Measurements from ENCODE around the gene PRR16.

The PRR16 gene

DNA sequence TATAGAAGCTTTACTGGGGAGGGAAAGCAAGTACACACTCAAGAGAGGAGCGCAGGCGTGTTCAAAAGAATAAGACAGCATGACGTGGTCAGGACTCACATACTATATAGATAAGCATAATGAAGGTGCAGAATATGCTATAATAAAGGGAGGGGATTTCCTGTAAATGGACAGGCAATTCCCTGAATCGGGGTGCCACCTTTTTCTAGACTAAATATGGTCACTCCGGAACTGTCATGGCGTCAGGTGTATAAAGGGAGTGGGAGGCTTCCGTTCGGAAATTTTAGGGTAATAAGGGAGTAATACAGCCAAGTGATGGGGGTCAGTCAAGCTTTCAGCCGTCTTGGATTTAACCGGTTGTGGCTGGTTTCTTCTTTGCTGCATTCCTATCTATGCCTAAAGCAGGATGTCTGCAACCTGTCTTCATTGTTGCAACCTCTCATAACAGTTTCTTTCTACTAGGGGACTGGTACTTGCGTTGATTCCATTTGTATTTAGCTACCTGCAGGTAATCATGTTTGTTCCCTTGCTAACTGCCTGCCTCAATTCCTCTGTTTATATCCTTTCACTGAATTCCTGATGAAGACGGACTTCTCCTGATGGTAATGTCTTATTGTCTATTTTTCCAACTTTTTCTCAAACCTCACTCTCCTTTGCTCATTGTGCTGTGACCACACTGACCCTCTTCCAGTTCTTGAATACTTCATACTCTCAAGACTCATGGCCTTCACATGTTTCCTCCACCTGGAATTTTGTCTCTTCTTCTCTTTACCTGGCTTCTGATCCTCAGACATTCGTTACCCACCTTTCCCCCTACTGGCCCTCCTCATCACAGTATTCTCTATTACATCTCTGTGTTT is 48.9 kb downstream of the PRR16 start:
- DNase-seq (ENCODE audit: extremely low read depth in 1 of 2, low read depth in 1 of 2): no peak

DNA sequence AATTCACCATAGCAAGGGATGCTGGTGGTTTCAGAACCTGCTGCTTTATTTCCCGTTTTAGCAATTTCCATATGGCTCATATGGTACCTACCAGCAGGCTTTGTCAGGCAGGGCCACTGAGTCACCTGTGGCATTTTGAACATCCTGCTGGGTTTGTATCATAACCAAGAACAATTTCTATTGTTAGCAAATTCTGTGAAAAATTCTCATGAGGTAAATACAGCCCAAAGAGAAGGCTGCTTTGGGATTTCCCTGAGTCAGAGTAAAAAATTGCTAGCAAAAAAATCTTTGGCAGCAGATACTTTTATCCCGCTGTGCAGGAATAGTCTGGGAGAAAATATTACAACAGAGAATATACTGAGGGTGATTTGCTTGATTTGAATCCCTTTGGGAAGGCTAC is 52.7 kb downstream of the PRR16 start:
- DNase-seq (ENCODE audit: extremely low read depth in 1 of 2, low read depth in 1 of 2): no peak

DNA sequence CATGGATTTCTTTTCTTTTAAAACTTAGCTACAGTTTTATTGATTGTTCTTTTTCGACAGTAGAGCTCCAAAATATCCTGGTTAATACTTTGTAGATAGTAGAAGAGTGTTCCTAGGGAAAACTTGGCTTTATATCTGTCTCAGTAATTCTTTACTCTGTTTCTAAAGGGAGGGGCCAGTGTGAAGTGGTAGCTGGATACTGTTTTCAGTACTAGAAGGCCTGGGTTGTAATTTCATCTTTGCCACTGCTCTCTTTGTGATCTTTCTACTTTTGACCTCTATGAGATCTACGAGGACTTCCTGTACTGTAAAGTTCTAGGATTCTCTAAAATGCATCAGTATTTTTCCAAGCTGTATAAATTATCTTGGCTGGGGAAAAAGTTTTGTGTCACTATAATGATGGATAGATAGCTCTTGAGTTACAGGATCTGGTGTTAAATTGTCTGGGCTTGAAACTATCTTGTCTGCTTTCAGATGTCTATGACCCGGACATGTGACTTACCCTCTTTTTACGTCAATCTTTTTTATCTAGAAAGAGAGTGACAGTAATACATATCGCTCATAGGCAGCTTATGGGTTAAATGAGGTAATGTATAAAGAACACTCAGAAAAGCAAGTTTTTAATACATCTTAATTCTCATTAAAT is 53.6 kb downstream of the PRR16 start:
- no peak for DNase-seq (ENCODE audit: extremely low read depth in 1 of 2, low read depth in 1 of 2)

DNA sequence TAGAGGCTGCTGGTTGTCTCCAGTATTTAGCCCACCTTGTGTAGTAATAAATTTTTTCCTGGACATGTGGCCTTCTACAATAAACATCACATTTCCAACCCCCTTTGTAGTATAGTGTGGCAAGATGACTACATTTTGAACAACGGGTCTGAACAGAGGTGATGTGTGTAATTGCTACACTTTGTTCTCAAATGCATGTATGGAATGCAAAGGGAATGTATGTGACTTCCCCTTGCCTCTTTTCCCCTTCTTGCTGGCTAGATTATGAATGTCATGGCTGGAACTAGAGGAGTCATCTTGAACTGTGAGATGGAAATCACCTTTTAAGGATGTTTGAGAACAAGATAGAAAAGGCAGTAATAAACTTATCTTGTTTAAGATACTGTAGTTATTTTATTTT is 54.5 kb downstream of the PRR16 start:
- DNase-seq (ENCODE audit: extremely low read depth in 1 of 2, low read depth in 1 of 2): no peak

DNA sequence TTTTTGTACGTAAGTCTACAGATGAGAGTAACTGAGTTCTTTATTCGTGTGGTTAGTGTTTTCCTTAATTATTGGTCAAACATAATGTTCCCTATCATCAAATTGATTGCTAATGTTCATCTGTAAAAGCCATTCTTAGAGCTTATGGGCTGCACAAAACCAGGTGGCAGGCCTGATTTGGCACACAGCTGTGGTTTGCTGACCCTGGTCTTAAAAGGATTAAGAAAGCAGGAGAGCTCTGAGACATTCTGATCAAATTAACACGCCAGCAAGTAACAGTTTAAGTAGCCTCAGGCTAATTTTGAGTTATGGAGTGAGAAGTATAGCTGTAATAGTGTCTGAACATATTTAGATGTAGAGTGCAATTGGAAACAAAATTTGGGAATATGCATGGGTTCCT is 63.2 kb downstream of the PRR16 start:
- no peak for DNase-seq (ENCODE audit: extremely low read depth in 1 of 2, low read depth in 1 of 2)

DNA sequence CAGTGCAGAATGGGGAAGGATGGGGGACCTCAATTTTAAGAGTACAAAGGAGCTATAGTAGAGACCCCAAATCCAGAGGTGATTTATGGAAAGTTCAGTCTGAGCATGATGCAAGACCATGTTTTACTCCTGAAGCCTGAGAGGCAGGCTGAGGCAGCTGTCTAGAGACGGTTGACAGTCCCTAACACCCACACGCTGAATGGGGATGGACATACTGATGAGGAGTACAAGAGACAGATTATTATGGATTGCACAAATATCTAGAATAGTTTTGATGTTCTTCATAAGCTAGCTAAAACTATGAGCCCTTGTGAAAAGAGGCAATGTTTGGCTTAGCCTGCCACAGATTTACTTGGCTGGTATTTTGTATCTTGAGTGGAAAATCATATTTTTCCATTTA is 64.5 kb downstream of the PRR16 start:
- no peak for DNase-seq (ENCODE audit: extremely low read depth in 1 of 2, low read depth in 1 of 2)

DNA sequence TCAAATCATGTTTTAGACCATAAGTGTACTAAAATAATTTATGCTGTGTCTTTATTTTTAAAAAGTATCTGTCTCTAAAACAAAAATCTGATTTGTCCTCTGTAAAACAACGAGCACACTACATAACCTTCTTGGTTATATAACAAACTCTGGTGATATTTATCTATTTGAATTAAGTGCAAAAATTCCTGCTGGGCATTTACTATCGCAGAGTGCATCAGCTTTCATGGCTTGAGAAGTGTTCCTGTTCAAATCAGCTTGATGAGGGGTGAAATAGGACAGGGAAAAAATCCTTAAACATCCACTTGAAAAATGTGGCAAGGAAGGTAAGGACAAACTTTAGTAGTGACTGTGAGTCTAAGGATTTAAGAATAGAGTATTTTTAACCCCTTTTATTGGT is 65.3 kb downstream of the PRR16 start:
- no peak for DNase-seq (ENCODE audit: extremely low read depth in 1 of 2, low read depth in 1 of 2)

DNA sequence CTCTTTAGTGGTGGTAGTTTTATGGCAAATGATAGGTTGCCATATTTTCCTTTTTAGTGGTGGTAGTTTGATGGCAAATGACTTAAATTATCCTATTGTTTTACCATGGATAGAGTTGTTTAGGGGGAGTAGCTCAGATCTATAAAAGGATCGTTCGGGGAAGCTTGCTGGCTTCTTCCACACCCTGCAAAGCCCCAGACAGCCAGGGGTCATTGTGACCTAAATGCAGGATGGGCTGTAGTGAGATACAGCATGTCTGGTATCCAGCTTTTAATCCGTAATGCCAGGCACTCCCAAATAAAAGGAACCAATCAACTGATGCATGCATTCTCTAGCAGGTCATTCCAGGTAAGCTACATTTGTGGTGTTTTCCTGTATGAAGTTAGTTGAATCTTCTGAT is 67.1 kb downstream of the PRR16 start:
- DNase-seq (ENCODE audit: extremely low read depth in 1 of 2, low read depth in 1 of 2): no peak

DNA sequence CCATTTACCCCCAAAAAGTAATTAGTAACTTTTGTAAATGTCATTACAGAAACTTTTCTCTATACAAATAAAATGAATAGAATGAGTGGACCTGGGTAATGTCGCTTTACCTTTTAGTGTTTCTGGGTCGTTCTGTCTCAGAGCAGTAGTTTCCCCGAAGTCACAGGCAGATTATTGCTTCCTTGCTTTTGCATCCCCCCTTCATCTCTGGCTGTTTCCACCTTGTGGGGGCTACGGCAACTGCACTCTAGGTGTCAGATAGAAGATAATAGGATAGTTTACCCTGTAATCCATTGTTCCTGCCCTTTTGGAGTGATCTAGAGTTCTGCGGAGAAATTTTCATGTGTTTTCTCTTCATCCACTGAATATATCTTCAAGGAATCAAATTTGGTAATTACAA is 68.7 kb downstream of the PRR16 start:
- no peak for DNase-seq (ENCODE audit: extremely low read depth in 1 of 2, low read depth in 1 of 2)

DNA sequence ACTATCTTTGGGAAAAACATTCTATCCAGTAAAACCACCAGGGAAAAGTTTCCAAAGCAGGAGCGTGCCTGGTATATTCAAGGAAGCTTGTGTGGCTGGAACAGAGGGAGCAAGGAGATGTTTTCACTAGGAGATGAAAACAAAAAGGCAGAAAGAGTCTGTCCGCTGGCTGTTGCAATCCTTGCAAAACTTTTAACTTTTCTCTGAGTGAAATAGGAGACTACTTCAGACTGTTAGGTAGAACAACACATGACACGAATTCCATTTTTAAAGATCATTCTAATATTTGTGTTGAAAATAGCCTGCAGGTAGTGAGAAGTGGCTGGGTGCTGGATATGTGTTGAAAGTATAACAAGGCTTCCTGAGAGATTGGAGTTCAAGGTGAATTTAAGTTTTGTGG is 69.5 kb downstream of the PRR16 start:
- no peak for DNase-seq (ENCODE audit: extremely low read depth in 1 of 2, low read depth in 1 of 2)

DNA sequence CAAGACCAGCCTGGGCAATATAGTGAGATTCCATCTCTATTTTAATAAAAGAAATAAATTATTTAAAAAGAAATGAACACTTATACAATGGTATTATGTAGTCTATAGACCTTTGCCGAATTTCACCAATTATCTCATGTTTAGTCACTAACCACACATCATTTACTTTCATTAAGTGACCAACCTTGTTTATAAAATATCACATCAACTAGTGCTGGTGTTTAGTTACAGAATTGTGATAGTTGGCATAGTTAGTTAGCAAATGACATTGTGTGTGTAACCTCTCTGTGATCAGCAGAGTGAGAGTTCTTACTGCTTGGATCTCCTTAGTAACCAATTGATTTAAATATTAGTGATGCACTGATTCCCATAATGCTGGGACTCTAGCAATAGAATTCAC is 71.8 kb downstream of the PRR16 start:
- DNase-seq (ENCODE audit: extremely low read depth in 1 of 2, low read depth in 1 of 2): no peak

DNA sequence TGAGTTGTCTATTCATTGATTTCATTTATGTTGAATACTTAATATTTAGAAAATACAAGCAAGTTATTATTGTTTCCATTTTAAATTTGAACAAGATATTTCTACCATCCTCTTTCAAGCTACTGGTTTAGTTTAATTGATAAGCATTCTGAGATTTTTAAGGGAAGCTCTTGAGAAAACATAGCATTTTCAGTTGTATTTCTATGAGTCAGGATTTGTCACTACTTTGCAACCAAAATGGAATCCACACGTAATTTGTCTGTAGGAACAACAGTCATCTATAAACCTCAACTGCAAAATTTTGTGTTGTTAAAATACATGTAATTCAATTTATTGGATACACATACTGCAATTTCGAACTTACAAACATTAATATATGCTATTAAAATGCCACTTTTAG is 74.0 kb downstream of the PRR16 start:
- DNase-seq (ENCODE audit: extremely low read depth in 1 of 2, low read depth in 1 of 2): no peak

DNA sequence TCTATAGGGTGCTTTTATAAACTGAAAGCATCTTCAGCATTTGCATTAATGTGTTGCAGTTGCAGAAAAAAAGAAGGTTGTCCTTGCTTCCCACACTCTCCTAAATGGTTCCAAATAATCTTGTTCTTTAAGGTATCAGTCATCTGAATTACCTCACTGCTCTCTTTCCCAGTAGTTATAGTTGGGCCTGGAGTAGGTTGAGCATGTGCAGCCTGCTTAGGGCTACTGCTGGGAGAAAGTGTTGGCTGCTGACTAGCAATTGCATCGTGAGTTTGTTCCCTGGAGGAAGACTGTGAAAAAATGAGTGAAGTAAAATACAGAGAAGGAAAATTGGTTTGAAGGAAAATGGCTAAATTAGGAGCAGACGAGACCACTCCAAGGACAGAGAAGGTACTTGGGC is 74.5 kb downstream of the PRR16 start:
- no peak for DNase-seq (ENCODE audit: extremely low read depth in 1 of 2, low read depth in 1 of 2)

DNA sequence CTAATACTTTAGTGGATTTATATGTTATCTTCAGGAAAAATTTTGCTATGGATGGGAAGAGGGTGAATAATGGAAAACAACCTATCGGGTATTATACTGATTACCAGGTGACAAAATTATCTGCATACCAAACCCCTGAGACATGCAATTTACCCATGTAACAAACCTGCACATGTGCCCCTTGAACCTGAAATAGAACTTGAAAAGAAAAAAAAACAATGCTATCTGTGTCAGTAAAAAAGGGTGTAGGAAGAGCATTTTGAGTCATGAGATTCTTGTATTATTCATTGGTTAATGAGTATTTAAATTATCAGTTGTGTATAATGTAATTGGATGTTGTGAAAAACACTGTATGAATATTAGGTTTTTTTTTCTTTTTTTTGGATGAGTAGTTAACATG is 75.4 kb downstream of the PRR16 start:
- no peak for DNase-seq (ENCODE audit: extremely low read depth in 1 of 2, low read depth in 1 of 2)

DNA sequence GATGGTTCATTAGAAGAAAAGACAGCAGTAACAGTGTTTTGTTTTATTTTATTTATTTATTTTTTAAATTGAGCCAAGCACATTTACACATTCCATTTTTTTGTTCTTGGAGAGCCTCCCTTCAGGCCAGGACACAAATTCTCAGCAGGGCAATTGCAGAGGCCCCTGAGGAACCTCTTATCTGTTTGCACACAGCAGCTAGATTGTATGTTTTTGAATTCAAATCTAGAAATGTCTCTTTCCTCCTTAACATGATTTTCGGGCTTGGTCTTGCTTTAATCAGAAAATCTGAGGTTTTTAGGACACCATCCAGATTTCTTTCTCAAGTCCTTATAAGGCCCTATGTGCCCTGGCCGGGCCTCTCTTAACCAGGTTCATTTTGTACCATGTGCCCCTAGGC is 76.0 kb downstream of the PRR16 start:
- no peak for DNase-seq (ENCODE audit: extremely low read depth in 1 of 2, low read depth in 1 of 2)

DNA sequence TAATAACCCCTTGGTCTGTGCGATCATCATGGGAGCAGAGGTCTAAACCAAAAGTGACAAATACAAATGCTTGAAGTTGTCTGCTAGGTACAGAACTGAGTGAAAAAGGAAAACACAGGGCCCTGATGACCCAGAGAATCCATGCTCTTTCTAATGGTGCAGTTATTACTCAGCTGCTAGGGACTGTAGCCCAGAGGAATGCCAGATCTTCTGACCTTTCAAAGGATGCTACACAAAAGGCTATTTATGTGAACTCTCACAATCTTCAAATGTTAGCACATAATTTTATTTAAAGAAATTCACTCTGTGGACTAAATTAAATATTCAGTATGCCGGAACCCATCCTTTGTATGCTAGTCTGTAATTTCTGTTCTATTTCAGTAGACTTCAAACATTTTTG is 79.9 kb downstream of the PRR16 start:
- no peak for DNase-seq (ENCODE audit: extremely low read depth in 1 of 2, low read depth in 1 of 2)

DNA sequence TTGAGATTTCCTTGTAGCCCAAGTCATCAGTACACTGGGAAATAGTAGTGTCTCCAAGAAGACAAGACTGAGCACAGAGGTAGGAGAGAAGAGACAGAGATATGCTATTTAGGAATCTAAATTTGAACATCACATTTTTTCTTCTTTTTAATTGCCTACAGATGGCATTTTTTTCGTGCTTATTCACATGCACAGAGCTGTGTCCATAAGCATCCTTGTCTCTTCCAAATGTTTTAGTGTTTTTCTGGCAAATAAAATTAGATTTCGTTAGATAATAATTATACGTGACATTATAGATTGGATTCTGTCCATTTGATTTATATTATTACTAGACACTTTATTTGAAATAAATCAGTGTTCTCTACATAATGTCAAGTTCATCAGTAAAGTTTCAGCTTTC is 80.9 kb downstream of the PRR16 start:
- DNase-seq (ENCODE audit: extremely low read depth in 1 of 2, low read depth in 1 of 2): no peak

DNA sequence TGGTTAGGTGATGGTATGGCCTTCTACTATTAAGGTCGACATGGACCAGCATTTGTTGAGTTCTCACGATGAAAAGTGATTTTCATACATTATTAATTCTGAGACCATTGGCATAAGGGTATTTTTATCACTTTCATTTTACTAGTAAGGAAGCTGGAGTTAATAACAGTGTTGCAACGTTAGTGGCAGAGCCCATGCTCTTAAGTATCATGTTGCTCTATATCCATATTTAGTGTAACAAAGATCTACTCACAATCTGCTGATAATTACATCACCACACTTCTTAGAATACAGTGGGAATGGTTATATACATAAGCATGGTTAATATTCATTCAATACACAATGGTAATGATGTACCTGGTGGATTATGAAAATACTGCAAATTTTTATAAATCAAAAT is 81.9 kb downstream of the PRR16 start:
- DNase-seq (ENCODE audit: extremely low read depth in 1 of 2, low read depth in 1 of 2): no peak

DNA sequence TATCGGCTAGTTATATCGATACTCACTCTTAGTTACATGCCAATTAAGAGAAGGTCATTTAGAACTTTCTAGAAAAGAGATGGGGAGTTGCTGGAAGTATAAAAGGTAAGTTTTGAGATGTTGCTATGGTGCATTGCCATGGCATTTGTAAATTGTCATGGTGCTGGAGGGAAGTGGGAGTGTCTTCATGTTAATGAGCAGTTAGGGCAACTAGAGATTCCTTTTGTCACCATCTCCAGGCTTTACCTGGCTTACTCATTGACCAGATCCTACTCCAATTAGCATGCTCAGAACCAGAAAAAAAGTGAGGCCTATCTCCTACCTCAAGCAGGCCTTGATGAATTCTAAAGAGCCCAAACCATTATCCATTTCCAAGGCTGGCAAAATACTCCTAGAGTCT is 82.8 kb downstream of the PRR16 start:
- no peak for DNase-seq (ENCODE audit: extremely low read depth in 1 of 2, low read depth in 1 of 2)

DNA sequence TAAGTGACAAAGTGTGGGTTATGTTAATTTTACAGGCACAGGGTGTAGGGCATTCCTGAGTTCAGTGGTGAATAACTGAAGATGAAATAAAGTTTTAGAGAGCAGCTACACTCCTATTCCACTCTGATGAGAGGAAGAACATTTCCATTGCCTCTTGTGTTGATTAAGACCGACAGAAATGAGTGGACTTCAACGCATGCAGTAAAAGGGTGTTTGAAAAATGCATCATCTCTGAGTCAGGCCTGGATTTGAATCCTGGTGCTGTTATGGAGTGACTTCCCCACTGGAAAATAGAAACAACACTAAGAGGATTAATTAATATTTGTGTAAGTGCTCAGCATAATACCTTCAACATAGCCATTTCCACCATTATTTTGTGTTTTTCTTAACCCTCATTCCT is 86.3 kb downstream of the PRR16 start:
- DNase-seq (ENCODE audit: extremely low read depth in 1 of 2, low read depth in 1 of 2): no peak

DNA sequence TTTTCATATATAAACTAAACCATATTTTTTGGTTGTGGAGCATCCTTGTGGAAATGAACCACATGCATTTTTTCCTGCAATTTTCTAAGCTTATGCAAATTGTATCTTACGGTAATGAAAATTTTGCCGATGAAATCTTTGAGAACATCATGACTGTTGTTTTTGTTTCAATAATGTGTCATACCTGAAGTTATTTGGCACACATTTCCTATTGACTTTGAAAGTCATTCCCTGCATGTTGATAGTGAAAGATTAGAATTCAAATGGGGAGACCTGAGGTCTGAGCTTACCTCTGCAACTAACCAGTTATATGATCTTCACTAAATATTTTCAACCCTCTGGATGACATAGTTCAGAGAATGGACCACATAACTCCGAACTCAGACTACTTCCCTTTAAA is 88.5 kb downstream of the PRR16 start:
- DNase-seq (ENCODE audit: extremely low read depth in 1 of 2, low read depth in 1 of 2): no peak

DNA sequence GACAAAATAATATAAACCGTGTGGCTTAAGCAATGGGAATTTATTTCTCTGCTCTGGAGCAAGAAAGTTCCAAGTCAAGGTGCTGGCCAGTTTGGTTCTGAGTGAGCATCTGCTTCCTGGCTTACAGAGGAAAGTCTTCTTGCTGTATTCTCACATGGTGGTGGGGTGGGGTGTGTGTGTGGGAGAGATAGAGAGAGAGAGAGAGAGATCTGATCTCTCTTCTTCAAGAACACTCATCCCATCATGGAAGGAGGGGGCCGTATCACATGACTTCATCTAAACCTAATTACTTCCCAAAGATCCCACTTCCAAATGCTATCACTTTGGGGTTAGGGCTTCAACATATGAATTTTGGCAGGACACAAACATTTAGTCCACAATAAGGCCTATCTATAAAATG is 91.2 kb downstream of the PRR16 start:
- no peak for DNase-seq (ENCODE audit: extremely low read depth in 1 of 2, low read depth in 1 of 2)

DNA sequence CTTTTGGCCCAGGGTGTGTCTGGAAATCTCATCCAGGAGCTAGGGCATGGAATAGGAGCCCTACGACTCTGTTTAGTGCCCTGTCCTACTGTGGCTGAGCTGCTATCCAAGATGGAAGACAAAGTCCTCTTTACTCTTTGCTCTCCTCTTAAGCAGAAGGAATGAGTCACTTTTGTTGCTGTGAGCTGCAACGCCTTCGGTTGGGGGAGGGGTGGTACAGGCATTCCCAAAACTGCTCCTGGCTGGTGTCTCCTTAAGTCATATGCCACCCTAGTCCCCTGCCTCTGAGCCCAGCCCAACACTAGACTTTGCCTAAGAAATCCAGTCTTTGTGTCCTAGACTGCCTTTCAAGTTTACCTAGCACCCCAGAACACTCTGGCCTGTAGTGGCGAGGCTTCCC is 99.9 kb downstream of the PRR16 start:
- DNase-seq (ENCODE audit: extremely low read depth in 1 of 2, low read depth in 1 of 2): no peak
